T47D (cell line): ENCODE measurements around the gene SEMA3C.

ENCODE experiments used
- DNase-seq, 2 experiments: peaks; one replicate each; pipeline versions ENCODE4 v3.0.0 to v3.0.0-alpha.2; 2011 to 2012; ENCODE audit warnings: low read depth in 1 of 2, low spot score in 1 of 2
- JUND ChIP-seq: IDR thresholded peaks from 2 replicates; pipeline ENCODE4 v1.6.1; 2012; ENCODE audit warnings: low read depth
- in situ Hi-C: cut with HindIII; loops from 2 replicates; pipeline ENCODE4 v1.10.0; 2016; ENCODE audit warnings: low sequenced_read_pairs, low pct_unique_long_range_greater_than_20kb

The SEMA3C gene

GRCh38 chr7:80921130-80921529 lies 2.3 kb upstream of the SEMA3C start:
- peak; percentile 50; the same call in 1 of the 2 replicates for TF ChIP-seq JUND
- in situ Hi-C loops = no loop called here
- peak in 1 of 2 experiments; percentile 65 for DNase-seq

DNA sequence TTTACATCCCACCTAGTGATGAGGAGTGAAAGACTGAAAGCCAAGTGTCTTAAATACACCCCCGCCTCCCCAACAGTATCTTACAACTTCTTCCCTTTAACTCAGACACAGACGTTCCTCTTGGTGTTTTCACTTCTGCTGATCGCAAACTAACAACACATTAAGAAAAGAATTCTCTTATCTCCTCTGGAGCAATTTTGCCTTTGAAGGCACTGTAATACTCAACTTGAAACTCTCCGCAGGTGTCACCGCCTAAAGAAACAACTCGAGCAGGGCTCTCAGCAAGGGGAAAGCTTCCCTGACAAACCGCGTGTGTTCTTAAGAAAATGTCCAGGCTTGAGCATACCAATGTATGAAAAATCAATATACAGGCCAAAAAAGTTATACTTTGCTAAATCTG lies 452 bp downstream of the SEMA3C start:
- in situ Hi-C loops = no loop called here
- no peak for TF ChIP-seq JUND
- peak in 1 of 2 experiments; percentile 47 for DNase-seq

DNA sequence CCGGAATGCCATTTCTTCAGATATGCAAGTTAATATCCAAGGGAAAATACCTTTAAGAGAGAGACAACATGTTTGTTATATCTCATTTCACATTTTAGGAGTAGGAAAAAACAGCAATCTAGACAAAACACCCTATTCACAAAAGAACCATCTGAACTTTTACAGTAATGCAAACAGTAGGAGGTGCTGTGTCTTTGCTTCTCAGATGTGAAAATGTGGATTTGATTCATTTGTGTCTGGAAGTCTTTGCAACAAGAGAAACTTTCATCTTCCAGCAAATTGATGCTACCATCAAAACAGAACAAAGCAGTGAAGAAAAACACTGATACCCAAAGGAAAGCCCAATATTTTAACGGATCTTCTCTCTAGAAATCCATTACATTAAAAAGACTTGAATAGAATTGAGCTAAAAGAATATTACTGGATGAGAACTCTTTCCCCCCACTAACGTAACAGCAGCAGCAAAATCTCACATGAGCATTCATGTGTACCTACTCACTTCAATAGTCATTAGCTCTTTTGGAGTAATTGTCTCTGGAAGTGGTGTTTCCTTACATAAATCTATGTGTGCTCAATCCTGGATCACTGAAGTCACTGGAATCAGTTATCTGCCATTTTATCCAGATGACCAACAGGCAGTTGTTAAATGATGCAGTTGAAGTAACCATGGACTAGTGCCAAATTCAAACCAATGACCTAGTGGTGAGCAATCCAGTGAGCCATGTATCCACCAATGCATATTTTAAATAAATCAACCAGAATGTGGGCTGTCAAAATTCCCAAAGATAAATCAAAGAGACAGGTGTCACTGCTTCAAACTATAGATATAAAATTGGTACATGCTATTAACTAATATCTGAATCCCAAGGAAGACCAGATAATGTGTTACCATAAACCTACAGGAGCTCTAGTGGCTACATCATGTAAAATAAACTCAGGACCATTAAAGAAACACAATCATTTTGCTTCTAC lies 1.8 kb downstream of the SEMA3C start:
- in situ Hi-C loops = no loop called here
- TF ChIP-seq JUND = no peak
- peak in 1 of 2 experiments; percentile 70 for DNase-seq

DNA sequence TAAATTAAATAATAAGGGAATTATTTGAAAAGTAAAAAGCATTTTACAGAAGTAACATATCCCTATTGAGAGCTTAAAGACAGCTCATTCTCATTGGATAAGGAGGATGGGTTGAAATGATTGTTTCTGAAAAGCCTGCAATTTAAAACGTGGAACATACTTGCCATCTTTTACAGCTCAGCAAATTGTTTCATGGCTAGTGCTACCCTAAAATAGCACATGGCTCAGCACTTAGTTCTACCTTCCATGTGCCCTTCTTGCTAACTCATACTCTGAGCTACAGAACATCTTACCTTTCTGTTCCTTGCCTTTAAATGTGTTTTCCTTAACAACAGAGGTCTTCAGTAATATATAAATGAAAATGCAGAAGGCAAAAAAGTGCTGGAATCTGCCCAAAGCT lies 8.6 kb downstream of the SEMA3C start:
- TF ChIP-seq JUND = no peak
- DNase-seq = no peak
- in situ Hi-C loops = no loop called here

- no peak for TF ChIP-seq JUND
- no peak for DNase-seq
- in situ Hi-C loops = no loop called here
Measured at GRCh38 chr7:80908360-80908797, 10.5 kb downstream of the SEMA3C start.

DNA sequence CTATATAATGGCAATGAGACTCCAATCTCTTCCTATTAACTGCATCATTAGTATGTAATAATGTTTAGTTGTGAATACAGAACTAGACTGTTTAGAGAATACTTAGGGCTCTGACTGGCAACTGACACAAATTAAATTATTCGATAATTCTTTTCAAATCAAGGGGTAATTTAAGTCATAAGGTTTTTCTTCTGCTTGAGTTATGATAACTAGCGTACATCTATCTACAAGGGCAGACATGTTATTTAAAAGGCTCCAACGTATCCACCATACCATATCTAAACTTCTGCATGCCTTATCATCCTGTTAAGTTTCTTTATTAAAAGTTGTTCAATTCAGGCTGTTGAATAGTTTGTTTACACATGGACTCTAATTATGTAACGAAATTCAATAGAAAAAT lies 11.2 kb downstream of the SEMA3C start:
- no peak for DNase-seq
- TF ChIP-seq JUND = no peak
- in situ Hi-C loops = no loop called here

- in situ Hi-C loops = no loop called here
- no peak for TF ChIP-seq JUND
- DNase-seq = no peak
Measured at GRCh38 chr7:80907141-80907601, 11.7 kb downstream of the SEMA3C start.

DNA sequence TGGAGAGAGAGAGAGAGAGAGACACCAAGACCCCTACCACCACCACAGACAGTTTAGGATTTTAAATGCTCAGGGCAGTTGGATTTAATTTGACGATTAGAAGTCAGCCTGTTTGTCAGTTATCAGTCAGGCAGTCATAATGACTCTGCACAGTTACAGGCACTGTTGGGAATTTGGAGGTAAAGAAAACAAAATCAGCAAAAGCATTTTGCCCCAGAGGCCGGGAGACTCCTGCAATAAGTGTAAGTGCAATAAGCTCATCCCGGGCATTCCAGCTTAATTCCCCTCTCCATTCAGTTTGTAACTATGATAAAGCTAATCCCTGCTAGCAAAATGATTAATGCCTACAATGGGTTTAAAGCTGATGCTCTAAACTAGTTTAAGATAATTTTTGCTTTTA lies 13.5 kb downstream of the SEMA3C start:
- no peak for TF ChIP-seq JUND
- no peak for DNase-seq
- in situ Hi-C loops = no loop called here

- in situ Hi-C loops = no loop called here
- DNase-seq = no peak
- TF ChIP-seq JUND = no peak
Measured at GRCh38 chr7:80902716-80903308, 16.0 kb downstream of the SEMA3C start.

DNA sequence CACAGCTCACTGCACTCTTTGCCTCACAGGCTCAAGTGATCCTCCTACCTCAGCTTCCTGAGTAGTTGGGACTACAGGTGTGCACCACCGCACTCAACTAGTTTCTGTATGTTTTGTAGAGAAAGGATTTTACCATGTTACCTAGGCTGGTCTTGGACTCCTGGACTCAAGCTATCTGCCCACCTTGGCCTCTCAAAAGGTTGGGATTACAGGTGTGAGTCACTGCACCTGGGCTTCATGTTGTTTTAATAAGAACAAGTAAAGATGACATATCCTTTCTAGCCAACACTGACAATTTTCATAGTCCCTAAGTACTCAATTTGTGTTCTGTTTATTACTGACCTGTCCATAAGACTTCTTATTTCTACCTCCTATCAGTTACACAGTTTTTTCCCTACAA lies 16.8 kb downstream of the SEMA3C start:
- DNase-seq = no peak
- in situ Hi-C loops = no loop called here
- no peak for TF ChIP-seq JUND

DNA sequence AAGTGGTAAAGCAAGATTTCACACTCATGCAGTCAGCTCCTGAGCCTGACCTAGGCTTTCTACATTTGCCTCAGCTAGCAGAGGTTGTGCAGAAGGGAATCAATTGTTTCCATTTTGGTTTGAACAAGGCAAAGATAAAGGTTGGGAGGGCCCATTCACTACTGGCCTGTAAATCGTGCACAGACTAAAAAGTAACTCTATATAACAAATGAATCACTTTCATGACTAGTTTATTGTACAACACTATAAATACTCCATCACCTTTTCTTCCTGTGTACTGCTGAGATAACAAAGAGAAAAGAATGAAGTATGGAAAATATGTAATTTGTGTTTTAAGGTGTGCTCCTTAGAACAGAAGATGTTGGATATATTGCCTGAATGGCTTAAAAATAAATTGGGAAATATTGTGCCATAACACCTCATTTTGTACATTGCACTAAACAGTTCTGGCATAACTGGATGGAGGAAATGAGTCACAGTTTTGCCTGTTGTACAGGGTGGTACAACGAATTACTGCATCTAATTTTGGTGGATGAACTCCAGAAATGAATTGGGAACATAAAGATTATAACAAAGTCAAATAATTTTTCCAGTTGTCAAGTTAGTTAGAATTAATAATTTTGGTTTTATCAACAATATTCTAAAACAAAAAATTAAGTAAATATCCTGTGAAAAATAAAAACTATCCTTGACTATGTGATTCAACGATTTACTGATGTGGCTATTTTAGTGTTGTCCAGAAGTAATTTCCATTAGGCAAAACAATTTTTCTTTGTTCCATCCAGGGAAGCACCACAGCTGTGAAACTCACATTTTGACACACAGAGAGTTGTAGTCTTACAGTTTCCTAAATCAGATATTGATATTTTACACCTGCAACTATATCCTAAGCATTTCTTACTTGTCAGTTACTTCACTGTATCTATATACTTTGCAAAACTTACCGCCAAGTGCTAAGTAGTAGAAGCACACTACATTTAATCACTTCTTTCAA lies 18.0 kb downstream of the SEMA3C start:
- in situ Hi-C loops = no loop called here
- no peak for TF ChIP-seq JUND
- DNase-seq = no peak
